ENCODE data around the gene ADAMTS14. TPM values are rescaled to one million over a fixed set of nuclear protein-coding genes. Genes with fewer than 3 reads are reported as not detected.

Gene ADAMTS14
- total RNA-seq, 2 experiments from 2014 or later: 0.16 to 0.25 TPM

- no peak for DNase-seq
- Mint-ChIP-seq H3K9me3 (no peaks in the 10 kb centered on the region), H3K4me3 (no peak overlapping the region), H3K27me3 (no peaks in the 10 kb centered on the region), H3K27ac (no peak overlapping the region), H3K4me1 (ENCODE audit: low read depth) (no peaks in the 10 kb centered on the region), H3K36me3 (ENCODE audit: low read depth) (no peaks in the 10 kb centered on the region)
- no peak for TF ChIP-seq CTCF (IDR thresholded peaks at IDR 0.05)
- ATAC-seq: no peak
- CTCF ChIA-PET: no interaction called here
- POLR2A ChIA-PET: no interaction called here
- intact Hi-C loops (cut with micrococcal nuclease): no loop called here
Measured at GRCh38 chr10:70694418-70695141, 22.3 kb downstream of the ADAMTS14 start.

GRCh38 chr10:70695241-70696030 is 23.1 kb downstream of the ADAMTS14 start:
- no peak for TF ChIP-seq CTCF (IDR thresholded peaks at IDR 0.05)
- no peaks in the 10 kb centered on the region for H3K36me3 Mint-ChIP-seq (ENCODE audit: low read depth)
- intact Hi-C loops (cut with micrococcal nuclease): no loop called here
- ChIA-PET POLR2A (interaction anchor here (1.0 kb wide), 1 partner anchor 148 kb away, joined by 3 read pairs; no protein-coding TSS in a partner anchor), CTCF (no interaction called here)
- ATAC-seq: no peak
- no peaks in the 10 kb centered on the region for H3K9me3 Mint-ChIP-seq
- H3K27me3 Mint-ChIP-seq: no peaks in the 10 kb centered on the region
- no peaks in the 10 kb centered on the region for H3K4me1 Mint-ChIP-seq (ENCODE audit: low read depth)
- H3K27ac Mint-ChIP-seq: no peak overlapping the region
- no peak for DNase-seq
- H3K4me3 Mint-ChIP-seq: no peak overlapping the region

GRCh38 chr10:70698211-70698610 is 25.9 kb downstream of the ADAMTS14 start:
- no peak overlapping the region for H3K4me3 Mint-ChIP-seq
- H3K9me3 Mint-ChIP-seq: no peaks in the 10 kb centered on the region
- no peak overlapping the region for H3K27ac Mint-ChIP-seq
- ATAC-seq (no peak), DNase-seq (no peak)
- no peaks in the 10 kb centered on the region for H3K4me1 Mint-ChIP-seq (ENCODE audit: low read depth)
- no peaks in the 10 kb centered on the region for H3K36me3 Mint-ChIP-seq (ENCODE audit: low read depth)
- no peak for TF ChIP-seq CTCF (IDR thresholded peaks at IDR 0.05)
- intact Hi-C loops (cut with micrococcal nuclease): no loop called here
- no peaks in the 10 kb centered on the region for H3K27me3 Mint-ChIP-seq
- POLR2A ChIA-PET: no interaction called here
- CTCF ChIA-PET: no interaction called here

GRCh38 chr10:70699063-70699658 is 26.9 kb downstream of the ADAMTS14 start:
- CTCF ChIA-PET: no interaction called here
- ATAC-seq (no peak), DNase-seq (no peak)
- intact Hi-C loops (cut with micrococcal nuclease): no loop called here
- no peaks in the 10 kb centered on the region for H3K36me3 Mint-ChIP-seq (ENCODE audit: low read depth)
- H3K4me1 Mint-ChIP-seq (ENCODE audit: low read depth): no peaks in the 10 kb centered on the region
- POLR2A ChIA-PET: no interaction called here
- H3K27me3 Mint-ChIP-seq: no peaks in the 10 kb centered on the region
- no peaks in the 10 kb centered on the region for H3K9me3 Mint-ChIP-seq
- H3K4me3 Mint-ChIP-seq: no peak overlapping the region
- H3K27ac Mint-ChIP-seq: no peak overlapping the region
- no peak for TF ChIP-seq CTCF (IDR thresholded peaks at IDR 0.05)

- intact Hi-C loops (cut with micrococcal nuclease): no loop called here
- ChIA-PET POLR2A (no interaction called here), CTCF (no interaction called here)
- H3K4me3 Mint-ChIP-seq: no peak overlapping the region
- H3K27me3 Mint-ChIP-seq: no peaks in the 10 kb centered on the region
- no peaks in the 10 kb centered on the region for H3K4me1 Mint-ChIP-seq (ENCODE audit: low read depth)
- H3K27ac Mint-ChIP-seq: no peak overlapping the region
- no peaks in the 10 kb centered on the region for H3K9me3 Mint-ChIP-seq
- no peaks in the 10 kb centered on the region for H3K36me3 Mint-ChIP-seq (ENCODE audit: low read depth)
- TF ChIP-seq CTCF (IDR thresholded peaks at IDR 0.05): no peak
- no peak for DNase-seq
- ATAC-seq: no peak
Measured at GRCh38 chr10:70699659-70700174, 27.4 kb downstream of the ADAMTS14 start.

Measured in activated CD8-positive, alpha-beta T cell treated with anti-CD3 and anti-CD28 coated beads for 36 hours (primary cell).